Activated CD4-positive, alpha-beta T cell treated with anti-CD3 and anti-CD28 coated beads for 4 hours (primary cell): Measurements from ENCODE around the gene ID1.
"Not testable (repeated sequence)": the region's sequence is repeated elsewhere in the genome, so short reads cannot be mapped to it uniquely, and the experiment has no call there.

Experiments
- DNase-seq, 2 donors: peaks; one replicate each; pipeline ENCODE4 v3.0.0-alpha.2; 2020

The ID1 gene

DNA sequence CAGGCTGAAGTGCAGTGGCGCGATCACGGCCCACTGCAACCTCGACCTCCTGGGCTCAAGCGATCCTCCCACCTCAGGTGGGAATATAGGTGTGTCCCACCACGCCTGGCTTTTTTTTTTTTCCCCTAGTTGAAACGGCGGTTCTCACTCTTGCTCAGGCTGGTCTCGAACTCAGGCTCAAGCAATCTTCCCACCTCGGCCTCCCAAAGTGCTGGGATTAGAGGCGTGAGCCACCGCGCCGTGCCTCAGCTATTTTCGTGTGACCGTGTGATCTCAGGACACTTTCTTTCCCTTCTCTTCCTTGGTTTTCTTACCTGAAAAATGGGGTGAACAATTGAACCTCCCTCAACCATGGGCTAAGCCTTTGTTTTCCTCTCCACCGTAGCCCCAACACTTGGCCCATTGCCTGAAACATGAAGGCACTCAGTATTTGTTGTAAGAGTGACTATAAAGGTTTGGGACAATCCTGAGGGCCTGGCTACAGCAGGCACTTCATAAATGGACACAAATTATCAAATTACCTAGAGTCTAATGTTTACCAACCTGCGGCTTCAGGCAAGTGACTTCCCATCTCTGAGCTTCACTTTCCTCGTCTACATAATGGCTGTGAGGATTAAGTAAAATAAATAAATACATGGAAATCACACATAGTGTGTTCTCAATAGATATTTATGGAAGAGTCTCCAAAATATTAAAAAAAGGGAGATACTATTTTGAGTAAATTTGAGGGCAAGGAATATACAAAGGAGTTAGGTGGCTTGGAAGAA, 31.4 kb upstream of the ID1 start:
- DNase-seq: no peak

DNA sequence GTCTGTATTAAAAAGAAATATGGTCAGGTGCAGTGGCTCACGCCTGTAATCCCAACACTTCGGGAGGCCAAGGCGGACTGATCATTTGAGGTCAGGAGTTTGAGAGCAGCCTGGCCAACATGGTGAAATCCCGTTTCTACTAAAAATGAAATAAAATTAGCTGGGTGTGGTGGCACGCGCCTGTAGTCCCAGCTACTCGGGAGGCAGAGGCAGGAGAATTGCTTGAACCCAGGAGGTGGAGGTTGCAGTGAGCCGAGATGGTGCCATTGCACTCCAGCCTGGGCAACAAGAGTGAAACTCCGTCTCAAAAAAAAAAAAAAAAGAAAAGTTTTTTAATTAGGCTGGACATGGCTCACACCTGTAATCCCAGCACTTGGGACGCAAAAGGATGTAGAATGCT, 30.1 kb upstream of the ID1 start:
- not testable (repeated sequence) for DNase-seq

DNA sequence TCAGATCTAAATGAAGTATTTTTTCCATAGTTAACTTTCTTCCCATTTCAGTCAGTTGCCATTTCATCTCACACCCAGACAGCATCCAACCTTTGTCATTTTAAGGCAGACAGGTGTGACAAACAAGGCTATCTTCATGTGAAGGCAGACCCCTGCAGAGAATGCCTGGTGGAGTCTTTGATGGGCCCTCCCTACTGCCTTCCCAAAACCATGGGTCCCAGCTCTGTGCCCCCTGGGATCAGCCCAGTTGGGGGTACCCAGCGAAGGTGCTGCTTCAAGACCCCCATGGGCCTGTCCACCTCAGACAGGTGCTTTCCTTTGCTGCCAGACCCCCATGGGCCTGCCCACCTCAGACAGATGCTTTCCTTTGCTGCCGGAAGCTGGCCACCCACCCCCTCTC, 28.3 kb upstream of the ID1 start:
- no peak for DNase-seq

DNA sequence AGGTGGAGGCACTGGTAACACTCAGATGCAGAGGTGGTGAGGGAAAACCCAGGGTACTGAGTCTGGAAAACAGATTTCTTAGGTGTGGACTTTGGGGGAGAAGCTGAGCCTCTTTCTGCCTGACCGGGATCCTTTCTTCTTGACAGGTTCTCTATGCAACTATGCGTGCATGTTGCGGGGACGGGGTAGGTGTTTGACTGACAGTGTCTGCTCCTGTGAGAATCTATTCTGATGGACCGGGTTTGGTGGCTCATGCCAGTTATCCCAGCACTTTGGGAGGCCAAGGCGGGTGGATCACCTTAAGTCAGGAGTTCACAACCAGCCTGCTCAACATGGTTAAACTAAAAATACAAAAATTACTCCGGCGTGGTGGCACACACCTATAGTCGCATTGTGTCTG, 27.9 kb upstream of the ID1 start:
- DNase-seq: no peak

DNA sequence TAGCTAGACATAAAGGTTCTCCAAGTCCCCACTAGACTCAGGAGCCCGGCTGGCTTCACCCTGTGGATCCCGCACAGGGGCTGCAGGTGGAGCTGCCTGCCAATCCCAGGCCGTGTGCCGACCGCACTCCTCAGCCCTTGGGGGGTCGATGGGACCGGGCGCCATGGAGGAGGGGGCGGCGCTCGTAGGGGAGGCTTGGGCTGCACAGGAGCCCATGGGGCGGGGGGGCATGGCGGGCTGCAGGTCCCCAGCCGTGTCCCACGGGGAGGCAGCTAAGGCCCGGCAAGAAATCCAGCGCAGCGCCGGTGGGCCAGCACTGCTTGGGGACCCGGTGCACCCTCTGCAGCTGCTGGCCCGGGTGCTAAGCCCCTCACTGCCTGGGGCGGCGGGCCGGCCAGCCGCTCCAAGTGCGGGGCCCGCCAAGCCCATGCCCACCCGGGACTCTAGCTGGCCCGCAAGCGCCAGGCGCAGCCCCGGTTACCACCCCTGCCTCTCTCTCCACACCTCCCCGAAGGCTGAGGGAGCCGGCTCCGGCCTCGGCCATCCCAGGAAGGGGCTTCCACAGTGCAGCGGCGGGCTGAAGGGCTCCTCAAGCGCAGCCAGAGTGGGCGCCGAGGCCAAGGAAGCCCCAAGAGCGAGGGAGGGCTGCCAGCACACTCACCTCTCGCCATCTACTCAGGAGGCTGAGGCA, 26.5 kb upstream of the ID1 start:
- DNase-seq: no peak

DNA sequence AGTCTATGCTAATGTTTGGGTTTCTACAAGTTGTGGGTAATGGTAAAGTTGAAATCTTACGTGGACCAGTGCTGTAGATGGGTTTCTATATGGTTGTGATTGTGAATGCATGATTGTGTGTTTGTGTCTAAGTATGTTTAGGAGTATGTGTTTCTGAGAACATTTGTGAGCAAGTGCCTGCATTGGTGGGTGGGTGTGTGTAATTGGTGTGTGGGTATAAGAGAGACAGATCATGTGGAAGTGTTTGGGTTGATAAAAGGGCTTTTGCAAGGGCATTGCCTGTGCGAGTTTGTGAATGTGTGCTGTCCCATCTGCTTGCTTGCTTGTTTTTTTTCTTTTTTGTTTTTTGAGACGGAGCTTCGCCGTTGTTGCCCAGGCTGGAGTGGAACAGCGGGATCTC, 25.8 kb upstream of the ID1 start:
- DNase-seq: no peak

DNA sequence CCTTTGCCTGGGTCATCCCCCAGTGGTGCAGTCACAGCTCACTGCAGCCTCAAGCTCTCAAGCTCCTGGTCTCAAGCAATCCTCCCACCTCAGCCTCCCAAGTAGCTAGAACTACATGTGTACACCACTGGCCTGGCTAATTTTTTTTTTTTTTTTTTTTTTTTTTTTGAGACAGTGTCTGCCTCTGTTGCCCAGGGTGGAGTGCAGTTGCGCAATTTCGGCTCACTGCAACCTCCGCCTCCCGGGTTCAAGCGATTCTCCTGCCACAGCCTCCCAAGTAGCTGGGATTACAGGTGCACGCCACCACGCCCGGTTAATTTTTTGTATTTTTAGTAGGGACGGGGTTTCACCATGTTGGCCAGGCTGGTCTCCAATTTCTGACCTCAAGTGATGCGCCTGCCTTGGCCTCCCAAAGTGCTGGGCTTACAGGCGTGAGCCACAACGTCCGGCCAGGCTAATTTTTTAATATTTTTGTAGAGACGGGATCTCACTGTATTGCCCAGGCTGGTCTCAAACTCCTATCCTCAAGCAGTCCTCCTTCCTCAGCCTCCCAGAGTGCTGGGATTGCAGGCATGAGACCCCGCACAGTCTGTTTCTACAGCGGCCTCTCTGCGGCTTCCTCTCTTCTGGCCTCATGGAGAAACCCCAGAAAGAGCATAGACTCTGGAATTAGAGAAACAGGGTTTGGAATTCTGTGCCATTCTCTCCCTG, 25.0 kb upstream of the ID1 start:
- not testable (repeated sequence) for DNase-seq

DNA sequence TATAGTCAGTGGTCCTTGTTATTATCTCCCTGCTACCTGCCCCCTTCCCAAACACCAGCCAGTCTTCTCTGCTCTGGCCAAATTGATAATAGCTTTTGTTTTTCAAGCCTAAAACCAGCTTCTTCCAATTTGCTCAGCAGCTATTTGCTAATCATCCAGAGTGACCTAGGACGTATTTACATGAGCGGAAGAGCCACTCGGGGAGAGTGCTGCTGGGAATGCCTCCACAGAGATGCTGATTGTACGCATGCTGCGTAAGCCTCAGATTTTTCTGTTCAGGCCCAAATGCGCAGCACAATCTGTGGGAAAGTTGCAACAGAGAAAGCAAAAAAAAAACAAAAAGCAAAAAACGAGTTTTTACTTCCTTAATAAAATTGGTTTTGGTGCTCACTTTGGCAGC, 24.4 kb upstream of the ID1 start:
- no peak for DNase-seq

DNA sequence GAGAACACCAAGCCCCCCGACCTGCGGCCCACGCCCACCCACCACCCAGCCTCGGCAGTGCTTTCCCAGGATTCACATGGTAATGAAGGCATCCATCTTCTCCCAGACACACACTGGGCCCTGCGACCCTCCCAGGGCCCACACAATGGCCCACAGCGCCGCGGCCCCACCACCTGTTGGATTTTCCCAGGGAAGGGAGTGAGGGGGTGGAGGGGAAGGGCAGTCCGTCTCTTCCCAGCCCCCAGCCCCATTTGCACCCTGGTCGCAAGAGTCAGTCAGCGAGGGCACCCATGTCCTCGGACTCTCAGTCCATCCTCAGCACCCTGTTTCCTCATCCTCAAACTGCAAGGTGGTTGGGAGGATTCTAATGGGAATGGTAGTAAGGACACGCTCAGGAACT, 23.7 kb upstream of the ID1 start:
- no peak for DNase-seq

DNA sequence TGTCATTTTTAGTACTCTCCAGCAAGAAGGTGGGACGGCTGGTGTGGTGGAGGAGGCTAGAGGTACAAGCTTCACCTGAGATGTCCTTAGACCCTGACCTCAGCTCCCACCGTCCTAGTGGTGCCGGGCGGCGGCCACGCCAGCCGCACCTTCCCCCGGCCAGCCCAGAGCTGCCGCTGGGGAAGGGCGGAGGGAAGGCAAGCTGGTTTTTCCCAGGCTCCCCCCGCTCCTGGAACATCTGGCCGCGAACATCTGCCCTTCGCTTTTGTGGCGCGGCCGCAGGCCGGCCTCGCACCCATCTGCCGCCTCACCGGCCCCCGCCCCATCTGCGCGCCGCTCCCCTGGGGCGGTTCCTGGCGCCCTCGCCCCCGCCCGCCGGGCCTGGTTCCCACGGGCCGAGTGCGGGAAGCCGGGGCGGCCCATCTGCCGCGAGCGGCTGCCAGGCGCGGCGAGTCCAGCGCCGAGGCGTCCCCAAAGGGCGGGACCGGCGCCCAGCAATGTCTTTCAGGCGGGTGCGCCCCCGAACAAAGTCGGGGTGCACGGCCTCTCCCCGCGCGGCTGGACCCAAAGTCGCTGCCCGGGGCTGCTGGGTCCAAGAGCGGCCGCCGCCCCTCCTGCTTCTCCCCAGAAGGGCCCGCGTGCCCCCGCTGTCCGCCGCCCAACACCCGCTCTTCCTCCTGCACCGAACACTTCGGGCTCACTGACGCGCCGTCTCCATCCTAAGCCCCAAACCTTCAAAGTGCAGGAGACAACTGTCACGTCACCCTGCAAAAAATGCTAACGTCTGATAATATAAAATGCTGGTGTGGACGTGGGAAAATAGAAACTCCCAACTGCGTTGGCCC, 17.3 kb upstream of the ID1 start:
- no peak for DNase-seq

DNA sequence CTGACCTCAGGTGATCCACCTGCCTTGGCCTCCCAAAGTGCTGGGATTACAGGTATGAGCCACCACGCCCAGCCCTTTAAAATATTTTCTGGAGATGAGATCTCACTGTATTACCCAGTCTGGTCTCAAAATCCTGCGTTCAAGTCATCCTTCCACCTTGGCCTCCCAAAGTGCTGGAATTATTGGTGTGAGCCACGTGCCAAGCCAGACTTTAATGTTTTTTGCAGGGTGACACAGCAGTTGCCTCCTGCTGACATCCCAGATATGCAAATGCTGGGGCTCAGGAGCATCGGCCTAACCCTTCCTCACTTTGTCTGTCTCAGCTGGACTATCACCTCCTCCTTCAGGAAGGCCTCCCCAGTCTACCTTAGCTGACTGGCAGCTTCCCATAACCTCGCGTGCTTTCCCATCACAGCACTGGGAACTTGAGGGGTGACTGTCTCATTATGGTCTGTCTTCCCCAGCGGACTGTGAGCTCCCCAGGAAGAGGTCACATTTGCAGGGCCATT, 14.3 kb upstream of the ID1 start:
- no peak for DNase-seq

DNA sequence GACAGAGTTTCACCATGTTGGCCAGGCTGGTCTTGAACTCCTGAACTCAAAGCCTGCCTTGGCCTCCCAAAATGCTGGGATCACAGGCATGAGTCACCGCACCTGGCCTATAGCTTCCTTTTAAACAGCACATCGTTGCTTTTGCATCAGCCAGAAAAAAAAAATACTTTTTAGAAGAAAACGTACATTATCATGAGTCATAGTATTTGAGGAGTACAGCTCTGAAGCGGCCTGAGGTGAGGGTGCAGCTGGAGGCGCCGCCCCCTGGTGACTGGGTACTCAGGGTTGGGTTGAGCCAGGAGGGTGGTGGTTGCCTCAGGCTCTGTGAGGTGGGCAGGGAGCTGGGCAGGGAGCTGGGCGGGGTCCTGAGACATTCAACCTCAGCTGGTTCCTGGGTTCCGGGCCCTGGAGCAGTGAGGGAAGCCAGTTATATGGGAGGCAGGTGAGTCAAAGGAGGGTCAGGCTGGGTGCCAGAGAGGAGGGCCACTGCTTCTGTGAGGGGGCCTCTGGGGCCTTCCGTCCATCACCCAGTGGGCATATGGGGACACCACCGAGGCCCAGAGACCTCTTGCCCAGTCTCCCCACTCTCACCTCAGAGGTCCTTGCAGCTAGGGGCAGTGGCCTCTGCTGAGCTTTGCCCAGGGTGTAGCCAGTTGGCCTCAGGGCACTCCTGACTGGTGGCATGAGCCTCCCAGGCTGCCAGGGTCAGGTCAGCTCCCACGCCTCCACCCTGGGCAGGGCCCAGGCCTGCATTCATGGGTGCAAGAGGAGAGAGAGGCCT, 11.7 kb upstream of the ID1 start:
- no peak for DNase-seq

DNA sequence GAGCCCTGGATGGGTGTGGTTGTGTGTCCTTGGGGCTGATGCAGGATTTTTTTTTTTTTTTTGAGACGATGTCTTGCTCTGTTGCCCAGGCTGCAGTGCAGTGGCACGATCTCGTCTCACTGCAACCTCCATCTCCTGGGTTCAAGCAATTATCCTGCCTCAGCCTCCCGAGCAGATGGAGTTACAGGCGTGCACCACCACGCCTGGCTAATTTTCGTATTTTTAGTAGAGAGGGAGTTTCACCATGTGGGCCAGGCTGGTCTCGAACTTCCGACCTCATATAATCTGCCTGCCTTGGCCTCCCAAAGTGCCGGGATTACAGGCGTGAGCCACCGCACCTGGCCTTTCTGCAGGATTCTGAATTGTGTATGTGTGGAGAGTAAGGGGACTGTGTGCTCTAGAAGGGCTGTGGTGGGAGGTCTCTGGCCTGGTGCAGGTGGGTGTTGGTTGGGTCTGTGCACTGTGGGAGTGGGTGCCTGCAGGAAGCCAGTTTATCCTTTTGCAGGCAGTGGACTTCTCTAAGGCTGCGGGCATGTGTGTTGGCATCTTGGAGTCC, 11.0 kb upstream of the ID1 start:
- no peak for DNase-seq

DNA sequence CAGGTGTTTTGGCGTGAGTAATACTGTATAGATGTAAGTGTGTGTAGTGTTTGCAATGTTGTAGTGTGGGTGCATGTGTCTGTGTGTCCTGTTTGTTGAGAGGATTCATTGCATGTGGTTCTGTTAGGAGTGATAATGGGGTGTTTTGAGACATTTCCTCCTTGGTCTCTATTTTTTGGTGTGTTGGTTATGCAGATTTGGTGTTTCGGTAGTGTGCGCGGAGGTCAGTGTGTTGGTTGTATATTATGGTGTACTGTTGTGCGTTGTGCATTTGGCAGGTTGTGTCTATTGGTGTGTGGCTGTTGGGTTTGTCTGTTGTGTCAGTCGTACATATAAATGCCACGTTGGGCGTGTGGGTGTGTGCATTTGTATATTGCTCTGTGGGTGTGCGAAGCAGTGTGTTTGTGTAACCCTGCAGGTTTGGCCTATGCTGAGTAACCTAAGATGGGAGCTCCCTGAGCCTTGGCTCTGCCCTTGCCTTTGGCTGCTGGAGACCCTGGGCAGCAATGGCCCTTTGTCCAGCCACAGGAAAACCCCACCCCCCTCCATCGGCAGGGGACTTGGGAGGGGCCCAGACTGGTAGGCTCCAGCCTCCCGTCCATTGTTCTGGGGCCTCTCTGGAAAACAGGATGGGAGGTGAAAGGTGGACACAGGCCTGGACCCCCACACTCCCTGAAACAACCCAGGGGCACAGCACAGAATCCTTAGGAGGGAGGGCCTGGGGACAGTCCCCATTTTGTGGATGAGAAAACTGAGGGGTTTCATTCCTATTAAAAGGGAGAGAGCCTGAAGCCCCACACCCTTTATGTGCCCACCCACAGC, 10.3 kb upstream of the ID1 start:
- no peak for DNase-seq

DNA sequence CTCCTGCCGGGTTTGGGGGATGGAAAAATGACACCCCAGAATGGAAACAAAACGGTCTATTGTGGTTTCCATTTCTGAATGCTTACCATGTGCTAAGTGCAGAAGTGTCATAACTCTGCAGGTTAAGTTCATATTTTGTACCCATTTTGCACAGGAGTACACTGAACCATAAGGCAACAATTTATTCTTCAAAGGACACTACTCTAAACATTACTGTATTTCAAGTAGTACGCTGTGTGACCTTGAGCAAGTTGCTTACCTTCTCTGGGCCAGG, 9.8 kb upstream of the ID1 start:
- DNase-seq: no peak

DNA sequence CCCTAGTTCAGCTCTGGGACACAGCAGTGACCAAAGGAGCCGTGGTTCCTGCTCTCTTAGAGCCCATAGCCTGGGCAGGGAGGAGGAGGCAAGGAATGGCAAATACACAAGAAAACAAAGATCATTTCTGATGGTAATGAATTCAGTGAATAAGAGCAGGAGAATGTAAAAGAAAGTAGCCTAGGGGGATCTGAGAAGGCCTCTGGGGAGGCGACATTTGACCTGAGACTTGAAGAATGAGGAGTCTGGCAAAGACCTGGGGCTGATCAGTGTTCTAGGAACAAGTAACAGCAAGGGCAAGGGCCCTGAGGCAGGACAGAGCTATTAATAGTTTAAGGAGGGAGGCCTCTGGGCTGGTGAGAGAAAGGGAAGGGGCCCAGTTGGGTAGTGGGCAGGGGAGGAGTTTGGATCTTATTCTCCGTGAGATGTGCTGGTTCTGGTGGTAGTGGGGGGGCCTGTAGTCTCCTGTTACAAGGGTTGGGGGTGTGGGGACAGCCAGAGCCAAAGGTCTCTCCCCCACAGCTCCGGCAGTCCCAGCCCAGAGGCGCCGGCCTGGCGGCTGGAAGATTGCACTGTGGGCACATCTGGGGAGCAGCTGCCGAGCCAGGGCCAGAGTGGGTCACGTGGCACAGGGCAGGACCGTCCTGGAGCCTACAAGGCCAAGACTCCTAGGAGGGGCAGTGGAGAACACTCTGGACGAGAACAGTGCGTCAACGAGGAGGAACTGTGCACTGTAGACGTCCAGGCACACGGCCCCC, 9.3 kb upstream of the ID1 start:
- no peak for DNase-seq

DNA sequence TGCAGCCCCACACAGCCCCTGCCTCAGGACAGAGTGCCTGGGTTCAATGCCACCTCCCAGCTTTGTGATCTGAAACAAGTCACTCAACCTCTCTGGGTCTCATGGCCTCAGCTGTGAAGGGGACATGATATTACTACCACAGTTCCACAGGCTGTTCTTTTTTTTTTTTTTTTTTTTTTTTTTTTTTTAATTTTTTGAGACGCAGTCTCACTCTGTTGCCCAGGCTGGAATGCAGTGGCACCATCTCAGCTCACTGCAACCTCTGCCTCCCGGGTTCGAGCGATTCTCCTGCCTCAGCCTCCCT, 8.7 kb upstream of the ID1 start:
- not testable (repeated sequence) for DNase-seq

DNA sequence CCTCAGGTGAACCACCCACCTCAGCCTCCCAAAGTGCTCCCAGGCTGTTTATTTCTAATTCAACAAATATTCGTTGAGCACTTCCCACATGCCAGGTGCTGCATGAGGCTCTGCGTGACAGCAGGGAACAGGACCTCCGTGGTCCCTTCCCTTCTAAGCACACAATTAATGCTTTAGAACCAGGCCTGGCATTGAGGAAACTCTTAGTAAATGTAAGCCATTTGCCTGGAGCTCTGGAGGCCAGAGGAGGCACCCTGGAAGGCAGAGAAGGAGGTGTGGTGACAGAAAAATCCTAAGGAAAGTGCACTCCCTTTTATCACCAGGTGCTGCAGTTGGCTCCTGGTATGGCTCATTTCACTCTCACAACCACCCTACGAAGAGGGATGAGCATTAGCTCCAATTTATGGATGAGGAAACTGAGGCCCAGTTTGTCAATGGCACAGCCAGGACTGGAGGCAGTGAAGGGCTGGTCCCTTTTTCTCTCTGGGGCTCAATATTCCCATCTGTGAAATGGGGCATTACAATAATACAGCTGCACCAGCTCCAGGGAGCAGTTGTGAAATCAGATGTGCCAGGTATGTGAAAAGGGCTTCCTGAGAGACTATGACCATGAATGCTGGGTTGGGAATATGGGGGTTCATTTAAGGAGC, 8.1 kb upstream of the ID1 start:
- DNase-seq: no peak

DNA sequence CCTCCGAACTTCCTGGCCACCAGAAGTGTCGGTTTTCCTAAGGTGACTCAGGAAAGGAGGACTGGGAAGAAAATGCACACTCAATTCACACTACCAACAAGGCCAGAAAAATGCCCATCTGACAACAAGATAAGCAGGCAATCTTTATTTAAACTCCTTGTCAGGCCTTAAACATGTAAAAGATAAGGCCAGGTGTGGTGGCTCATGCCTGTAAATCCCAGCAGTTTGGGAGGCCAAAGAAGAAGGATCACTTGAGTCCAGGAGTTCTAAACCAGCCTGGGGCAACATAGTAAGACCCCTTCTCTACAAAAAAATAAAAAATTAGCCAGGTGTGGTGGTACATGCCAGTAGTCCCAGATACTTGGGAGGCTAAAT, 7.6 kb upstream of the ID1 start:
- no peak for DNase-seq

DNA sequence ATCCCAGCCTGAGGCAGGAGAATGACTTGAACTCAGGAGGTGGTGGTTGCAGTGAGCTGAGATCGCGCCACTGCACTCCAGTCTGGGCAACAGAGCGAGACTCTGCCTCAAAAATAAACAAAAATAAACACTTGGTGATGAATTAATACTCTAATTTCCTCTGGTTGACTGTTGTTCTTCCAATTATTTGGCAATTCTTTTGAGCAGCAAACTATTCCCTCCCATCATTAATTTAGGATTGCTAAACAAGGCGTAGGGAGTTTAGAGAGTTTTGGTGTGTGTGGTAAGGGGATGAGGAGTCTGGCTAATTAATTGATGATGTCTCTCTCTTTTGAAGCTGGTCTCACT, 2.7 kb upstream of the ID1 start:
- no peak for DNase-seq
